Peyer's patch (tissue), 4 donors: ENCODE measurements around the gene EME2. TPM values are rescaled to one million over a fixed set of nuclear protein-coding genes. Genes with fewer than 3 reads are reported as not detected.

Experiments
- DNase-seq, 3 donors: peaks; one replicate each; pipeline ENCODE4 v3.0.0-alpha.2; 2017 to 2019
- H3K27ac ChIP-seq, 4 donors: fragments of 200-600 bp; sonication (generic); one replicate each; pipeline ENCODE4 v1.5.1; 2016 to 2019
- H3K27me3 ChIP-seq, 2 donors: fragments of 200-600 bp; sonication (generic); one replicate each; pipeline ENCODE4 v1.5.1; 2019
- H3K36me3 ChIP-seq, 3 donors: fragments of 200-600 bp; sonication (generic); one replicate each; pipeline ENCODE4 v1.5.1; 2016 to 2019
- H3K4me1 ChIP-seq, 4 donors: fragments of 200-600 bp; sonication (generic); one replicate each; pipeline ENCODE4 v1.5.1; 2016 to 2019
- H3K4me3 ChIP-seq, 4 donors: fragments of 200-600 bp; sonication (generic); 1 replicate in 3 of 4; 2 replicates in 1 of 4; pipeline ENCODE4 v1.5.1; 2016 to 2019; ENCODE audit warnings: mild to moderate bottlenecking in 1 of 4
- H3K9me3 ChIP-seq, 4 donors: fragments of 200-600 bp; sonication (generic); one replicate each; pipeline ENCODE4 v1.5.1; 2016 to 2019; ENCODE audit warnings: mild to moderate bottlenecking in 1 of 4
- CTCF ChIP-seq, 6 experiments: fragments of 450-650 bp in 4 of 6; fragments of 200-600 bp in 2 of 6; sonication (generic) in 1 of 6; IDR thresholded peaks; one replicate each; pipeline ENCODE4 v1.5.1; 2017 to 2019; ENCODE audit warnings: antibody characterized with exemption in 6 of 6, mild to moderate bottlenecking in 3 of 6, moderate library complexity in 1 of 6
- POLR2A ChIP-seq, 2 donors: fragments of 450-650 bp; IDR thresholded peaks; one replicate each; pipeline ENCODE4 v1.5.1; 2017; ENCODE audit warnings: antibody characterized with exemption in 2 of 2, mild to moderate bottlenecking in 2 of 2, moderate library complexity in 2 of 2
- total RNA-seq, 4 donors: library from RNA; depleted of rRNA; stranded (reverse); fragments of >200 nt; gene quantifications; one replicate each; pipeline ENCODE4 v1.1.0, GENCODE V29; 2016

The EME2 gene
- total RNA-seq, 4 donors from 2014 or later: 54.6 to 99.9 (median 67.0) TPM

- H3K4me1 ChIP-seq: peaks cover 0 to 5% (median 2%) of the 10 kb centered on the region in 4 donors
- no peak overlapping the region for H3K27ac ChIP-seq
- peaks cover 0 to 83% (median 0%) of the 10 kb centered on the region in 3 donors for H3K36me3 ChIP-seq
- DNase-seq: no peak
- H3K4me3 ChIP-seq: no peak overlapping the region
- no peak for TF ChIP-seq POLR2A (IDR thresholded peaks at IDR 0.05)
- H3K9me3 ChIP-seq: no peaks in the 10 kb centered on the region
- H3K27me3 ChIP-seq: no peaks in the 10 kb centered on the region
These were observed 10.3 kb upstream of the EME2 start for GRCh38 chr16:1762196-1762878.

- no peaks in the 10 kb centered on the region for H3K9me3 ChIP-seq
- no peak overlapping the region for H3K4me3 ChIP-seq
- no peak overlapping the region for H3K27ac ChIP-seq
- DNase-seq: no peak
- TF ChIP-seq CTCF (IDR thresholded peaks at IDR 0.05): no peak
- TF ChIP-seq POLR2A (IDR thresholded peaks at IDR 0.05): no peak
- no peaks in the 10 kb centered on the region for H3K27me3 ChIP-seq
- no peaks in the 10 kb centered on the region for H3K4me1 ChIP-seq
- H3K36me3 ChIP-seq: peaks cover 0 to 90% (median 0%) of the 10 kb centered on the region in 3 donors
These were observed 9.6 kb upstream of the EME2 start for GRCh38 chr16:1762879-1763520.

GRCh38 chr16:1763521-1764511, 8.8 kb upstream of the EME2 start:
- no peak for DNase-seq
- peak in 1 of 6 experiments; percentile 10 for TF ChIP-seq CTCF (IDR thresholded peaks at IDR 0.05)
- TF ChIP-seq POLR2A (IDR thresholded peaks at IDR 0.05): no peak
- Histone ChIP-seq H3K9me3 (no peaks in the 10 kb centered on the region), H3K27me3 (no peaks in the 10 kb centered on the region), H3K27ac (no peak overlapping the region), H3K4me1 (no peaks in the 10 kb centered on the region), H3K4me3 (no peak overlapping the region), H3K36me3 (peaks cover 0 to 94% (median 0%) of the 10 kb centered on the region in 3 donors)

- Histone ChIP-seq H3K4me3 (no peak overlapping the region), H3K4me1 (peaks cover 0 to 7% (median 2%) of the 10 kb centered on the region in 4 donors), H3K27ac (no peak overlapping the region), H3K9me3 (no peaks in the 10 kb centered on the region), H3K27me3 (no peaks in the 10 kb centered on the region), H3K36me3 (peaks cover 0 to 96% (median 0%) of the 10 kb centered on the region in 3 donors)
- no peak for DNase-seq
- TF ChIP-seq POLR2A (IDR thresholded peaks at IDR 0.05) (no peak), CTCF (IDR thresholded peaks at IDR 0.05) (no peak)
These were observed 7.6 kb upstream of the EME2 start for GRCh38 chr16:1764971-1765370.

- no peak for DNase-seq
- Histone ChIP-seq H3K27me3 (no peaks in the 10 kb centered on the region), H3K4me3 (no peak overlapping the region), H3K4me1 (peaks cover 0 to 14% (median 10%) of the 10 kb centered on the region in 4 donors), H3K9me3 (no peaks in the 10 kb centered on the region), H3K27ac (no peak overlapping the region), H3K36me3 (peaks cover 0 to 87% (median 0%) of the 10 kb centered on the region in 3 donors)
- TF ChIP-seq POLR2A (IDR thresholded peaks at IDR 0.05) (no peak), CTCF (IDR thresholded peaks at IDR 0.05) (no peak)
These were observed 6.8 kb upstream of the EME2 start for GRCh38 chr16:1765826-1766225.
